Sigmoid colon (tissue), 4 donors: ENCODE data around the gene COBLL1.

Experiments
- CTCF ChIP-seq, 4 experiments: fragments of 450-650 bp in 3 of 4; fragments of 200-600 bp in 1 of 4; IDR thresholded peaks; one replicate each; pipeline ENCODE4 v1.5.1; 2016 to 2019; ENCODE audit warnings: antibody characterized with exemption in 4 of 4, mild to moderate bottlenecking in 3 of 4, moderate library complexity in 2 of 4
- EP300 ChIP-seq, 4 donors: sonication (generic); formaldehyde crosslinking; IDR thresholded peaks; one replicate each; pipeline ENCODE4 v1.6.1; 2017; ENCODE audit warnings: antibody characterized with exemption in 4 of 4
- POLR2A ChIP-seq, 2 donors: fragments of 450-650 bp; IDR thresholded peaks; one replicate each; pipeline ENCODE4 v1.6.1; 2016; ENCODE audit warnings: antibody characterized with exemption in 2 of 2, mild to moderate bottlenecking in 2 of 2, moderate library complexity in 2 of 2
- POLR2AphosphoS5 ChIP-seq, 4 donors: sonication (generic); formaldehyde crosslinking; IDR thresholded peaks; one replicate each; pipeline ENCODE4 v1.6.1; 2017; ENCODE audit warnings: antibody characterized with exemption in 4 of 4

DNA sequence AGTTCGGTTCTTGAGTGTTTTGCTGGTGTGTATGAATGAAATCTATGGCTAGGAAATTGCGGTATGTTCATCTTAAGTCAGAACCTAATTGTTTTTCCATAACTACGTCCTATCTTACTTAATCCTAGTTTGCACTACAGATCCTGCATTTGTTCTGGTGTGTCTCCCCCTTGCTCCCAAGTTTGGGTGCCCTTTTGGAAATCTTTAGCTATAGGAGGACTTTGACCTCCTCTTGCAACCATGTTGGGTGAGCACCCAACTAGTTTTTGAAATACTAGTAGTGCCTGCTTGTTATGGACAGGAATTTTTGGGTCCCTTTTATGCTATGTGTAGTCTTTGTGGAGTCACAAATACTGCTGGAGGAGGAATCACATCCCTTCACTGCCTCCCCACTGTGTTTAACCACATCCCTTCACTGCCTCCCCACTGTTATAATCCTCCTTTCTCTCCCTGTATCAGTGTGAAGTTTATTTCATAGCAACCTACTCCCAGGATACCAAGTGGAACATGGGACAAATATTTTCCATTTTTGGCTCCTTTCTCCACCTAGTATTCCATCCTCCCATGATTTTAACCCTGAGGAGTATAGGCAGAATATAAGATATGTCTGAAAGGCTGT, 26.3 kb upstream of the COBLL1 start:
- TF ChIP-seq CTCF (IDR thresholded peaks at IDR 0.05) (no peak), POLR2AphosphoS5 (IDR thresholded peaks at IDR 0.05) (no peak), POLR2A (IDR thresholded peaks at IDR 0.05) (no peak), EP300 (IDR thresholded peaks at IDR 0.05) (no peak)
